Tibial artery (tissue), 4 donors: ENCODE results near the gene DHDDS.

Experiments
- DNase-seq, 2 donors: peaks; one replicate each; pipeline ENCODE4 v3.0.0-alpha.2; 2019
- H3K27ac ChIP-seq, 2 donors: fragments of 200-600 bp; sonication (generic) in 1 of 2; 1 replicate in 1 of 2; 2 replicates in 1 of 2; pipeline ENCODE4 v1.5.1; 2018 to 2019; ENCODE audit warnings: mild to moderate bottlenecking in 1 of 2
- H3K27me3 ChIP-seq, 2 donors: fragments of 200-600 bp; sonication (generic) in 1 of 2; one replicate each; pipeline versions ENCODE4 v1.5.1 to v1.6.0; 2016 to 2019
- H3K36me3 ChIP-seq, 3 donors: fragments of 200-600 bp; sonication (generic) in 2 of 3; one replicate each; pipeline ENCODE4 v1.5.1; 2016 to 2019; ENCODE audit warnings: mild to moderate bottlenecking in 2 of 3
- H3K4me1 ChIP-seq, 4 donors: fragments of 200-600 bp; sonication (generic) in 2 of 4; 1 replicate in 3 of 4; 2 replicates in 1 of 4; pipeline ENCODE4 v1.5.1; 2016 to 2019
- H3K4me3 ChIP-seq, 2 donors: fragments of 200-600 bp; sonication (generic) in 1 of 2; 1 replicate in 1 of 2; 2 replicates in 1 of 2; pipeline ENCODE4 v1.5.1; 2018 to 2019; ENCODE audit warnings: mild to moderate bottlenecking in 2 of 2
- H3K9me3 ChIP-seq, 3 donors: fragments of 200-600 bp; sonication (generic) in 1 of 3; one replicate each; pipeline ENCODE4 v1.5.1; 2016 to 2019
- intact Hi-C: fragments of 100-400 bp; cut with DNase I; formaldehyde crosslinking; loops from one replicate; pipeline ENCODE4 v1.15.0; 2023; ENCODE audit warnings: low total_unique reads
- TF ChIP-seq, protein P1 (sequence below), 2 experiments: fragments of 200-600 bp in 1 of 2; fragments of 450-650 bp in 1 of 2; IDR thresholded peaks; one replicate each; pipeline ENCODE4 v1.5.1; 2017 to 2019; ENCODE audit warnings: antibody characterized with exemption in 2 of 2, mild to moderate bottlenecking in 1 of 2, moderate library complexity in 1 of 2

DHDDS gene

DNA sequence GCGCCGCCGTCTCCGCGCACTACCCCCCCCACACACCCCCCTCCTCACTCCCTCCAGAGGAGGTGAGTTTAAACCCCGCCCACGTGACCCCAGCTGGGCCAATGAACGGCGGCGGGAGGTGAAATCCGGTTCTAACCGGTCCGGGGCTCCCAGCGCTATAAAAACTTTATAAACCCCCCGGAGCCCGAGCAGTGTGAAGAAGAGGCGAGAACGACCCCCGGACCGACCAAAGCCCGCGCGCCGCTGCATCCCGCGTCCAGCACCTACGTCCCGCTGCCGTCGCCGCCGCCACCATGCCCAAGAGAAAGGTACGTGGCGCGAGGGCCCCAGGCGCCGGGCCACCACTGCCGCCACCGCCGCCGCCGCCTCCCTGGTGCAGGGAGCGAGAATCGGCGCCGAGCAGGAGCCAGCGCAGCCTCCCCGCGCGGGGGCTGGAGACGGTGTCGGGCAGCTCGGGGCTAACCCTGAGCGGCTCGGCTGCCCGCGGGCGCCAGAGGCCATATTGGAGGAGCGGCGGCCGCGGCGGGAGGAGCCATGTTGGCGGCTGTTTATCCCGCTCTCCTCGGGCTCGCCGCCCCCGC is 40.3 kb downstream of the DHDDS start, which contains the start of gene HMGN2:
HMGN2 (plus strand) TSS at position 121 of the 581 bp plus-strand sequence; CDS start at position 294, 173 bp downstream.
- Histone ChIP-seq H3K4me3 (peak within 1 kb of the TSS; percentile 95 to 99), H3K27me3 (no peaks in the 10 kb centered on the region), H3K9me3 (no peaks in the 10 kb centered on the region), H3K4me1 (peaks cover 0 to 30% (median 24%) of the 10 kb centered on the region in 4 donors), H3K36me3 (peaks cover 25 to 49% (median 38%) of the 10 kb centered on the region in 3 donors), H3K27ac (peak within 1 kb of the TSS; percentile 99 to 100)
- intact Hi-C loops: no loop called here
- peak; percentile 93 to 94 for DNase-seq
- TF ChIP-seq, protein P1, sequence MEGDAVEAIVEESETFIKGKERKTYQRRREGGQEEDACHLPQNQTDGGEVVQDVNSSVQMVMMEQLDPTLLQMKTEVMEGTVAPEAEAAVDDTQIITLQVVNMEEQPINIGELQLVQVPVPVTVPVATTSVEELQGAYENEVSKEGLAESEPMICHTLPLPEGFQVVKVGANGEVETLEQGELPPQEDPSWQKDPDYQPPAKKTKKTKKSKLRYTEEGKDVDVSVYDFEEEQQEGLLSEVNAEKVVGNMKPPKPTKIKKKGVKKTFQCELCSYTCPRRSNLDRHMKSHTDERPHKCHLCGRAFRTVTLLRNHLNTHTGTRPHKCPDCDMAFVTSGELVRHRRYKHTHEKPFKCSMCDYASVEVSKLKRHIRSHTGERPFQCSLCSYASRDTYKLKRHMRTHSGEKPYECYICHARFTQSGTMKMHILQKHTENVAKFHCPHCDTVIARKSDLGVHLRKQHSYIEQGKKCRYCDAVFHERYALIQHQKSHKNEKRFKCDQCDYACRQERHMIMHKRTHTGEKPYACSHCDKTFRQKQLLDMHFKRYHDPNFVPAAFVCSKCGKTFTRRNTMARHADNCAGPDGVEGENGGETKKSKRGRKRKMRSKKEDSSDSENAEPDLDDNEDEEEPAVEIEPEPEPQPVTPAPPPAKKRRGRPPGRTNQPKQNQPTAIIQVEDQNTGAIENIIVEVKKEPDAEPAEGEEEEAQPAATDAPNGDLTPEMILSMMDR (IDR thresholded peaks at IDR 0.05): no peak

DNA sequence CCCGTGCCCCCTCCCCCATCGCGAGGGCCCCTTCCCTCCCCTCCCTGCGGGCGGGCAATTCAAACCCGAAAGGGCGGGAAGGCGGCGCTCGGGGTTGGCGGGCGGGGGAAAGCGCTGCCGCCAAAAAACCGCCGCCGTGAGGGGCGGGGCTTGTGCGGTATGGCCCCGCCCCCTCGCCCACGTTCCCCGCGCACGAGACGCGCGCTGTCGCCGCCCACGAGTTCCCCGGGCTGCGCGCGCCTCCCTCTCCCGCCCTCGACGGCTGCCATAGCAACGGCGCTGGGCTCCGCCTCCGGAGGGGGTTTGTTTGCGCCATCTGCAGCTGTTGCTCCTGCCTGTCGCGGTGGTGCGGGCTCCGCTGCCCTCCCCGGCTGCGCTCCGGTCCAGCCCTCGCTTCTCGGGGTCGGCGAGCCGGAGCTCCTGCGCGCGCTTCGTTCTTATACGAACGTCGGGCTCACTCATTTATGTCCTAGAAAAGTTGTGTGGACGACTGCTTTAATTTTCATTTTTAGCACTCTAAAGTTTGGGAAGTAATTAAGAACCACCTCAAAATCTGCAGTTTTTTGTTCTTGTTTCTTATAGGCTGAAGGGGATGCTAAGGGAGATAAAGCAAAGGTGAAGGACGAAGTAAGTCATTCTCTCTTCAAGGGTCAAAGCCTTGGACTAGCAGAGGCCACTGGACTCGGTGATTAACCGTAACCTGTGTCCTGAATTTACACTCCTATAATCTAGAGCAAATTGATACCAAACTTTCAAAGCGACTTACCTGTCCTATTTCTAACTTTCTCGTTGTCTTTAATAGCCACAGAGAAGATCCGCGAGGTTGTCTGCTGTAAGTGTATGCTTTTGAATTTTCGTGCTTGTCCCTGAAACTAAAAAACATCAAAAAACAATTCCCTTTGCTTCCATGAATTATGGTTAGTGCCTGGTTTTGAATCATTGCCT is 41.1 kb downstream of the DHDDS start:
- DNase-seq: peak; percentile 95 to 98
- Histone ChIP-seq H3K4me3 (peak overlapping the region; percentile 95 to 99), H3K4me1 (peaks cover 0 to 30% (median 24%) of the 10 kb centered on the region in 4 donors), H3K27me3 (no peaks in the 10 kb centered on the region), H3K36me3 (peaks cover 32 to 49% (median 36%) of the 10 kb centered on the region in 3 donors), H3K27ac (peak overlapping the region; percentile 99 to 100), H3K9me3 (no peaks in the 10 kb centered on the region)
- TF ChIP-seq, protein P1 (IDR thresholded peaks at IDR 0.05): no peak
- intact Hi-C loops: no loop called here

DNA sequence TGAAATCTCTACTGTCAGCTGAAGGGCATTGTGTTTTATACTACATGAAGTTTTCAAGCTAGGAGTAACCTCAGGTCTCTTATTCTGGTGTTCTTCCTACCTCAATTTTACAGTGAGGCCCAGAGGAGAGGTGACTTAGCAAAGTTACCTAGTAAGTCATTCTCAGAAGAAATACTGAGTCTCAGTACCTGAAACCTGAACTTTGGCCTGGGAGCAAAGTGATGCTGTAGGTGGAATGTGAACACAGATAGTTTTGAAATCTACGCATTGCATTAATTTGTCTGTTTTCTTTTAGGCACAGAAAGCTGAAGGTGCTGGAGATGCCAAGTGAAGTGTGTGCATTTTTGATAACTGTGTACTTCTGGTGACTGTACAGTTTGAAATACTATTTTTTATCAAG is 42.7 kb downstream of the DHDDS start:
- H3K27me3 ChIP-seq: no peaks in the 10 kb centered on the region
- H3K4me1 ChIP-seq: peaks cover 0 to 30% (median 24%) of the 10 kb centered on the region in 4 donors
- H3K27ac ChIP-seq: no peak overlapping the region
- TF ChIP-seq, protein P1 (IDR thresholded peaks at IDR 0.05): no peak
- no peak overlapping the region for H3K4me3 ChIP-seq
- intact Hi-C loops: no loop called here
- no peak for DNase-seq
- H3K9me3 ChIP-seq: no peaks in the 10 kb centered on the region
- H3K36me3 ChIP-seq: peaks cover 32 to 47% (median 46%) of the 10 kb centered on the region in 3 donors

DNA sequence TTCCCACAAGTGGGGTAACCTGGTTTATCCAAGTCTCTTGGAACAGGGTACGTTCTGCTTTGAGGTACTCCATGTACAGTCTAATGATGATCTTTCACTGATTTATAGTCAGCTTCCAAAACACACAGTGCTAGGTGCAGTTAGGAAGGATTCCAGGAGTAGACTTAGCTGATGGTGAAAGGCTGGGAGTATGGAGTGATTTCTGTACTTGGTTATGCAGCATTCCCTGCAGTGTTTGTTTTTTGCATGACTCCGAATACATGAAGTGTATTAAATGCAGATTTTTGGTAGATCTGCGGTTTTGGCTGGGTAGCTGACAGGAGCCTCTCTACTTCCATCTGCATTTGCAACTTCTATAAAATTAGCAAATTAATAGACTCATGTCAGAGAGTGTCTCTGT is 43.9 kb downstream of the DHDDS start:
- intact Hi-C loops: no loop called here
- H3K4me1 ChIP-seq: peaks cover 0 to 23% (median 20%) of the 10 kb centered on the region in 4 donors
- DNase-seq: no peak
- no peak overlapping the region for H3K4me3 ChIP-seq
- H3K27me3 ChIP-seq: no peaks in the 10 kb centered on the region
- no peak overlapping the region for H3K27ac ChIP-seq
- H3K36me3 ChIP-seq: peaks cover 32 to 55% (median 52%) of the 10 kb centered on the region in 3 donors
- H3K9me3 ChIP-seq: no peaks in the 10 kb centered on the region
- TF ChIP-seq, protein P1 (IDR thresholded peaks at IDR 0.05): no peak

DNA sequence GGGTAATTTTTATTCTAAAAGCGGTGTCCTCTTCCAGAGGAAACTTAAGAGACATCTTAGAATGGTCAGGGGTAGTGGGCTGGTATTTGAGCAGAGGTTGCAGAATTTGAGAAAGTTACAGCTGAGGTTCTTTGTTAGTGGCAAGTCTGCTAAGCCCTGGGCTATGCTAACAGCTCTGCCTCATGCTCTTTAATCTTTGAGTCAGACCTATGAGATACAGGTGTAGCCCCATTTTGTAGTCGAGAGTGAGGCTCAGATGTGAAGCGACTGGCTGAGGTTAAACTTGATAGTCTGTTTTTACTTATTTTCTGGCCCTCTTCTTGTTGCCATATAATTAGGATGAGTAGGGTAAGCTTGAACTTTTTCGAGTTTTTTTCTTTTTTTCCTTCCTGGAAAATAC is 44.8 kb downstream of the DHDDS start:
- Histone ChIP-seq H3K27me3 (no peaks in the 10 kb centered on the region), H3K4me1 (peaks cover 0 to 14% (median 10%) of the 10 kb centered on the region in 4 donors), H3K4me3 (no peak overlapping the region), H3K36me3 (peaks cover 32 to 61% (median 59%) of the 10 kb centered on the region in 3 donors), H3K9me3 (no peaks in the 10 kb centered on the region), H3K27ac (no peak overlapping the region)
- intact Hi-C loops: no loop called here
- no peak for DNase-seq
- TF ChIP-seq, protein P1 (IDR thresholded peaks at IDR 0.05): no peak
